HepG2 (cell line): ENCODE results near the gene MED23. TPM values are rescaled to one million over a fixed set of nuclear protein-coding genes. Genes with fewer than 3 reads are reported as not detected.

Source experiments
- ATAC-seq: fragments of 200-7000 bp; cut with Tn5 transposase; 3 replicates; pipeline ENCODE4 v1.9.1; 2020; ENCODE audit warnings: mild to moderate bottlenecking, moderate library complexity
- BruUV-seq: library from RNA; stranded (reverse); fragments of 400-500 nt; replicated peaks from 2 replicates; lab custom pipeline; 2021; lab: Mats Ljungman, UMichigan
- CTCF ChIA-PET: fragments of 300-600 bp; formaldehyde crosslinking; extraction: SDS; loops from one replicate; lab custom pipeline; 2021; ENCODE audit warnings: low total read pairs, inconsistent platforms, low intra/inter-chr PET ratio; lab: Yijun Ruan, JAX
- POLR2A ChIA-PET: fragments of 350-600 bp; sonication (Branson Sonifier 250); formaldehyde crosslinking; loops from one replicate; lab custom pipeline; 2020; ENCODE audit warnings: antibody characterized with exemption, inconsistent platforms; lab: Yijun Ruan, JAX
- DNase-seq: peaks from one replicate; pipeline ENCODE4 v3.0.0-alpha.2; 2015; ENCODE audit warnings: low spot score
- FAIRE-seq: peaks from 3 replicates; lab custom pipeline; 2011; peaks lifted over from hg19 to GRCh38; lab: Jason Lieb, UNC
- H2AFZ ChIP-seq: one replicate; pipeline ENCODE4 v1.6.1; 2011; ENCODE audit warnings: low read length, inconsistent platforms
- H3K27ac ChIP-seq: fragments of 300-600 bp; 3 replicates; pipeline ENCODE4 v1.8.0; 2011; ENCODE audit warnings: mixed run types, mild to moderate bottlenecking, mixed read lengths, low read length, inconsistent platforms; ENCODE audit not compliant: insufficient read depth; ENCODE audit errors: extremely low read length
- H3K27me3 ChIP-seq, 2 experiments: fragments of 200-600 bp in 1 of 2; 2 replicates in 1 of 2; 3 replicates in 1 of 2; pipeline versions ENCODE4 v1.6.0 to v1.8.0; 2011; ENCODE audit warnings: low read length in 2 of 2, mild to moderate bottlenecking in 2 of 2, moderate library complexity in 2 of 2, inconsistent platforms in 1 of 2; ENCODE audit not compliant: insufficient read depth in 2 of 2, control insufficient read depth in 1 of 2
- H3K36me3 ChIP-seq, 2 experiments: fragments of 200-600 bp in 1 of 2; replicated peaks in 1 of 2; 2 replicates in 1 of 2; 3 replicates in 1 of 2; pipeline versions ENCODE4 v1.5.1 to v1.8.0; 2011; ENCODE audit warnings: low read length in 2 of 2, inconsistent platforms in 1 of 2; ENCODE audit not compliant: insufficient read depth in 2 of 2, control insufficient read depth in 1 of 2
- H3K4me1 ChIP-seq: 2 replicates; pipeline ENCODE4 v1.5.1; 2012; ENCODE audit warnings: low read length, inconsistent platforms; ENCODE audit not compliant: insufficient read depth
- H3K4me2 ChIP-seq: 2 replicates; pipeline ENCODE4 v1.6.0; 2011; ENCODE audit warnings: low read depth, low read length, inconsistent platforms
- H3K4me3 ChIP-seq, 3 experiments: fragments of 200-600 bp in 1 of 3; sonication (generic), shearing (Covaris generic) in 1 of 3; replicated peaks in 1 of 3; 2 replicates each; pipeline ENCODE4 v1.5.1; 2011 to 2016; ENCODE audit warnings: low read length in 3 of 3, inconsistent platforms in 2 of 3, low read depth in 2 of 3, mild to moderate bottlenecking in 2 of 3, control low read depth in 1 of 3, mixed read lengths in 1 of 3; ENCODE audit not compliant: insufficient read depth in 1 of 3
- H3K79me2 ChIP-seq: one replicate; pipeline ENCODE4 v1.6.1; 2011; ENCODE audit warnings: low read length, inconsistent platforms; ENCODE audit not compliant: insufficient read depth
- H3K9ac ChIP-seq: 2 replicates; pipeline ENCODE4 v1.6.0; 2011; ENCODE audit warnings: mild to moderate bottlenecking, low read depth, low read length, inconsistent platforms; ENCODE audit not compliant: insufficient read depth
- H3K9me3 ChIP-seq: 2 replicates; pipeline ENCODE4 v1.5.1; 2012; ENCODE audit warnings: mild to moderate bottlenecking, low read length
- H4K20me1 ChIP-seq: 2 replicates; pipeline ENCODE4 v1.6.0; 2011; ENCODE audit warnings: inconsistent platforms, mild to moderate bottlenecking, low read length, moderate library complexity; ENCODE audit not compliant: insufficient read depth
- ZNF121 ChIP-seq: sonication (generic); formaldehyde crosslinking; IDR thresholded peaks from 2 replicates; pipeline ENCODE4 v1.5.0; 2020; ENCODE audit warnings: mild to moderate bottlenecking, missing genetic modification reagents
- ZNF841 ChIP-seq: sonication (generic); formaldehyde crosslinking; IDR thresholded peaks from 2 replicates; pipeline ENCODE4 v1.8.1; 2023; ENCODE audit warnings: missing genetic modification reagents, borderline replicate concordance
- WGBS: methylation state at CpG from one replicate; pipeline ENCODE4 v1.1.6; 2017; ENCODE audit warnings: low lambda C conversion rate; 5-methylcytosine and 5-hydroxymethylcytosine counted together
- in situ Hi-C: cut with HindIII; loops from 2 replicates; pipeline ENCODE4 v1.10.0; 2017; ENCODE audit warnings: low pct_unique_long_range_greater_than_20kb; ENCODE audit not compliant: extremely low pct_ligation_motif_present
- intact Hi-C: fragments of 100-400 bp; cut with micrococcal nuclease; formaldehyde crosslinking; loops from one replicate; pipeline ENCODE4 v1.10.0; 2022; ENCODE audit not compliant: unreplicated experiment
- polyA plus RNA-seq, 8 experiments: library from polyadenylated mRNA; depleted of rRNA in 3 of 8; stranded (reverse) in 7 of 8; unstranded in 1 of 8; fragments of >200 nt; fragmentation: Illumina TruSeq in 4 of 8; extraction: Trizol in 4 of 8; gene quantifications; 2 replicates each; pipeline versions ENCODE4 v1.2.1 to v1.2.3, GENCODE V29; 2011 to 2016; ENCODE audit warnings: low read depth in 4 of 8, missing spikeins in 1 of 8, mixed read lengths in 1 of 8; ENCODE audit not compliant: insufficient read depth in 1 of 8
- total RNA-seq, 5 experiments: library from RNA; depleted of rRNA; stranded (reverse); fragments of >200 nt; fragmentation: Illumina TruSeq; extraction: Trizol; gene quantifications; 2 replicates each; pipeline ENCODE4 v1.2.3, GENCODE V29; 2016; ENCODE audit warnings: low read depth in 1 of 5
- TF ChIP-seq, protein P1 (sequence below): sonication (generic); formaldehyde crosslinking; IDR thresholded peaks from 2 replicates; pipeline ENCODE4 v1.4.0; 2020; ENCODE audit warnings: mild to moderate bottlenecking, missing genetic modification reagents

Gene MED23
- total and polyA plus RNA-seq, 2 of the 13 experiments (the other 11 are each of a cell fraction or from before 2014, with no cell fraction given): 34.9 to 50.5 TPM

DNA sequence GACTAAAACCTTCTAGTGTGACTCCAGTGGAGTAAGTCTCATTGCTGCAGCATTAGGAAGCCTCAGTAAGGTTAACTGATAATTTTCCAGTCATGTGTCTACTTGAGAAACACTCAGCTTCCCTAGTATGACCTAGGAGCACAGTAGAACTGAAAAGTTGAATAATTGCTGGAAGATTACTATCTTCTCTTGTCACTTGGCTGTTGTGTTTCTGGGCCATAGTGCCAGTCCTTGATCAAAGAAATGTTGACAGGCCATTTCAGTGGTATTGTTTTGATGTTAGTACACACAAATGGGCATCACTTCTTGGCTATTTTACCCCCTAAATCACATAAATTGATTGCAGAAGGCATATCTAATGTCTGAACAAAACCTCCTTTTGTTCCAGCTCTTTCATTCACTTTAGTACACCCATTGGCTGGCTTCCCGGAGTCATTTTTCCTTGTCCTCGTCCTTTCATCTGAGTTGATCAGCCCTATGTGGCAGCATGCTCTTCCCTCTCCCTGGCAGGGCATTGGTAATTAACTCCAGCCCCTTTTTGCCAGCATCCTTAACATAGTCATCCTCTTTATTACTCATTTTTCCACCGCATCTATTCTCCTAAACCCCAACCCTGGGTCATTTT, 15.1 kb upstream of the MED23 start:
- ChIA-PET POLR2A (interaction anchor here (1.3 kb wide), 1 partner anchor 12 kb away, joined by 3 read pairs; no protein-coding TSS in a partner anchor), CTCF (no interaction called here)
- Histone ChIP-seq H3K4me2 (no peak overlapping the region), H3K4me1 (peaks cover 38% of the 10 kb centered on the region), H3K36me3 (peaks cover 16 to 62% of the 10 kb centered on the region in 2 experiments), H3K79me2 (peaks cover 18% of the 10 kb centered on the region), H3K27ac (no peak overlapping the region), H3K27me3 (no peaks in the 10 kb centered on the region), H3K9ac (no peak overlapping the region), H4K20me1 (no peaks in the 10 kb centered on the region), H3K4me3 (no peak overlapping the region), H2AFZ (no peak overlapping the region), H3K9me3 (no peaks in the 10 kb centered on the region)
- TF ChIP-seq, protein P1, sequence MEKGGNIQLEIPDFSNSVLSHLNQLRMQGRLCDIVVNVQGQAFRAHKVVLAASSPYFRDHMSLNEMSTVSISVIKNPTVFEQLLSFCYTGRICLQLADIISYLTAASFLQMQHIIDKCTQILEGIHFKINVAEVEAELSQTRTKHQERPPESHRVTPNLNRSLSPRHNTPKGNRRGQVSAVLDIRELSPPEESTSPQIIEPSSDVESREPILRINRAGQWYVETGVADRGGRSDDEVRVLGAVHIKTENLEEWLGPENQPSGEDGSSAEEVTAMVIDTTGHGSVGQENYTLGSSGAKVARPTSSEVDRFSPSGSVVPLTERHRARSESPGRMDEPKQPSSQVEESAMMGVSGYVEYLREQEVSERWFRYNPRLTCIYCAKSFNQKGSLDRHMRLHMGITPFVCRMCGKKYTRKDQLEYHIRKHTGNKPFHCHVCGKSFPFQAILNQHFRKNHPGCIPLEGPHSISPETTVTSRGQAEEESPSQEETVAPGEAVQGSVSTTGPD: no peak
- ATAC-seq (no peak), FAIRE-seq (no peak), DNase-seq (no peak)
- intact Hi-C loops (no loop called here), in situ Hi-C loops (no loop called here)
- 96% methylated on average over 3 of the region's 3 CpGs for WGBS
- no TSS peak for BruUV-seq

DNA sequence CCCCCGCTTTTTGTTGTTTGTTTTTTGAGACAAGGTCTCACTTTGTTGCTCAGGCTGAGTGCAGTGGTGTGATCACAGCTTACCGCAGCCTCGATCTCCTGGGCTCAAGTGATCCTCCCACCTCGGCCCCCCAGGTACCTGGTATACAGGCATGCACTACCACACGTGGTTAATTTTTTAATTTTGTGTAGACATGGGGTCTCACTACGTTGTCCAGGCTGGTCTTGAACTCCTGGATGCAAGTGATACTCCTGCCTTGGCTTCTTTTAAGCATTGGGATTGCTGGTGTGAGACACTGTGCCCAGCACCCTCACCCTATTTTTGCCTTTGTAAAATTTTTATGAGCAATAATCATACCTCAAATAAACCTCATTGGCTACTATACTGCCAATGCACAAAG, 14.5 kb upstream of the MED23 start:
- ChIA-PET CTCF (no interaction called here), POLR2A (interaction anchor here (1.3 kb wide), 1 partner anchor 11 kb away, joined by 3 read pairs; no protein-coding TSS in a partner anchor)
- in situ Hi-C loops: no loop called here
- Histone ChIP-seq H3K27me3 (no peaks in the 10 kb centered on the region), H3K9ac (no peak overlapping the region), H3K4me1 (peaks cover 43% of the 10 kb centered on the region), H2AFZ (no peak overlapping the region), H3K36me3 (peaks cover 17 to 64% of the 10 kb centered on the region in 2 experiments), H3K4me3 (no peak overlapping the region), H3K9me3 (no peaks in the 10 kb centered on the region), H3K4me2 (no peak overlapping the region), H3K79me2 (peaks cover 23% of the 10 kb centered on the region), H4K20me1 (no peaks in the 10 kb centered on the region), H3K27ac (no peak overlapping the region)
- no peak for ATAC-seq
- no peak for DNase-seq
- WGBS: 96% methylated on average over 6 of the region's 6 CpGs
- BruUV-seq: no TSS peak
- no peak for TF ChIP-seq ZNF841
- peak; percentile 77 for TF ChIP-seq ZNF121 (CRISPR knock-in tag)
- intact Hi-C loops: no loop called here
- FAIRE-seq: no peak
